Measurements from ENCODE around the gene PGAM2. TPM values are rescaled to one million over a fixed set of nuclear protein-coding genes. Genes with fewer than 3 reads are reported as not detected.

PGAM2 gene
- total RNA-seq, 2 experiments from 2014 or later, result 1.3 to 1.8 TPM

DNA sequence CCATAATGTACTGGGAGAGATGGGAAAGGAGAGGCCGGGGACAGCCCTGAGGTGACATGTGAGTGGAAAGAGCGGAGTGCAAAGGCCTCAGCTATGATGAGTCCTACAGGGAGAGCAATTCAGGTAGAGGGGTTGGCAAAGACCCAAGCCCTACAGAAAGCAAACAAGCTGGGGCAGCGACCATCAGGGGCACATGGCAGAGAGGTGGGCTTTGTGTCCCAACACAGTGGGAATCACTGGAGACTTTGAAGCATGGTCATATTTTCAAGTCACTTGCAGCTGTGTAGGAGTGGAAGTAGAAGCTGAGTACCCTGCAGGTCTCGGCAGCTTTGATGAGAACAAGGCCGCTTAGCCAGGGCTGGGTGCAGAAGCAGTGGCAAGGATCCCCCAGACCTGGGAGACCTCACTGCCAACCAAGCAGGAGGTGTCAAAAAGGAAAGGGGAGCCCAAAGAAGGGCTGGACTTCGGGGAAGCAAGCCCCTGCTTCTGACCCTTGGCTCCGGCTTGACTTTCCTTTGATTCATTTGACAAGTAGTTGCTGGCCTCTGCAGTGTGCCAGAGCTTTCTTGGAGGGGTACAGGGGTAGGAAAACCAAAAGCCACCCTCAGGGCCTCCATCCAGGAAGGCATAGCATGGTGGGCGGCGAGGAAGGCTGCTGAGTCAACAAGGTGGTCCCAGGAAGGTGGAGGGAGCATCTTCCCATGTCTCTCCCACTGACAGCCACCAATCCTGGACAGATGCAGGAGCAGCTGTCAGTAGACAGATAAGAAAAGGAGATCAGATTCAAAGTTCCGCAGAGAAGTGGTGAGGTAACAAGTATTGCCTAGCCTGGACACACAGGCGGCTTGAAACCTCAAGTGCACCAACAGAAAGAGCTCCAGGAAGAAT, 1.9 kb upstream of the PGAM2 start:
- Mint-ChIP-seq H3K36me3 (ENCODE audit: low read depth) (peaks cover 11% of the 10 kb centered on the region), H3K27me3 (no peaks in the 10 kb centered on the region), H3K9me3 (no peaks in the 10 kb centered on the region), H3K4me1 (ENCODE audit: low read depth) (peaks cover 32% of the 10 kb centered on the region), H3K4me3 (no peak overlapping the region), H3K27ac (no peak overlapping the region)
- peak in 1 of 14 experiments; percentile 31 for DNase-seq
- Histone ChIP-seq H3K27me3 (ENCODE audit: control insufficient read depth in 1 of 2, insufficient read depth in 2 of 2, low read length in 2 of 2) (no peaks in the 10 kb centered on the region), H3K4me1 (ENCODE audit: insufficient read depth, low read length) (peaks cover 30% of the 10 kb centered on the region), H3K27ac (ENCODE audit: low read depth in 1 of 2, low read length in 2 of 2) (no peak overlapping the region), H3K9me3 (ENCODE audit: control insufficient read depth in 1 of 2, insufficient read depth in 1 of 2, low read length in 2 of 2) (peaks cover 0 to 6% of the 10 kb centered on the region in 2 experiments), H3K36me3 (ENCODE audit: insufficient read depth, low read length) (peaks cover 3% of the 10 kb centered on the region), H3K4me3 (ENCODE audit: low read length) (no peak overlapping the region)
- intact Hi-C loops (cut with DNase I, micrococcal nuclease), result no loop called here
- ATAC-seq (ENCODE audit: poor library complexity), result no peak
- TF ChIP-seq, protein P1, sequence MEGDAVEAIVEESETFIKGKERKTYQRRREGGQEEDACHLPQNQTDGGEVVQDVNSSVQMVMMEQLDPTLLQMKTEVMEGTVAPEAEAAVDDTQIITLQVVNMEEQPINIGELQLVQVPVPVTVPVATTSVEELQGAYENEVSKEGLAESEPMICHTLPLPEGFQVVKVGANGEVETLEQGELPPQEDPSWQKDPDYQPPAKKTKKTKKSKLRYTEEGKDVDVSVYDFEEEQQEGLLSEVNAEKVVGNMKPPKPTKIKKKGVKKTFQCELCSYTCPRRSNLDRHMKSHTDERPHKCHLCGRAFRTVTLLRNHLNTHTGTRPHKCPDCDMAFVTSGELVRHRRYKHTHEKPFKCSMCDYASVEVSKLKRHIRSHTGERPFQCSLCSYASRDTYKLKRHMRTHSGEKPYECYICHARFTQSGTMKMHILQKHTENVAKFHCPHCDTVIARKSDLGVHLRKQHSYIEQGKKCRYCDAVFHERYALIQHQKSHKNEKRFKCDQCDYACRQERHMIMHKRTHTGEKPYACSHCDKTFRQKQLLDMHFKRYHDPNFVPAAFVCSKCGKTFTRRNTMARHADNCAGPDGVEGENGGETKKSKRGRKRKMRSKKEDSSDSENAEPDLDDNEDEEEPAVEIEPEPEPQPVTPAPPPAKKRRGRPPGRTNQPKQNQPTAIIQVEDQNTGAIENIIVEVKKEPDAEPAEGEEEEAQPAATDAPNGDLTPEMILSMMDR (IDR thresholded peaks at IDR 0.05), result no peak
- CTCF ChIA-PET, result no interaction called here
- POLR2A ChIA-PET, result interaction anchor here (0.7 to 2.4 kb wide), 8 partner anchors 8 to 420 kb away, joined by 3 to 14 read pairs (median 6); partner anchors contain the start of genes DBNL and POLD2

DNA sequence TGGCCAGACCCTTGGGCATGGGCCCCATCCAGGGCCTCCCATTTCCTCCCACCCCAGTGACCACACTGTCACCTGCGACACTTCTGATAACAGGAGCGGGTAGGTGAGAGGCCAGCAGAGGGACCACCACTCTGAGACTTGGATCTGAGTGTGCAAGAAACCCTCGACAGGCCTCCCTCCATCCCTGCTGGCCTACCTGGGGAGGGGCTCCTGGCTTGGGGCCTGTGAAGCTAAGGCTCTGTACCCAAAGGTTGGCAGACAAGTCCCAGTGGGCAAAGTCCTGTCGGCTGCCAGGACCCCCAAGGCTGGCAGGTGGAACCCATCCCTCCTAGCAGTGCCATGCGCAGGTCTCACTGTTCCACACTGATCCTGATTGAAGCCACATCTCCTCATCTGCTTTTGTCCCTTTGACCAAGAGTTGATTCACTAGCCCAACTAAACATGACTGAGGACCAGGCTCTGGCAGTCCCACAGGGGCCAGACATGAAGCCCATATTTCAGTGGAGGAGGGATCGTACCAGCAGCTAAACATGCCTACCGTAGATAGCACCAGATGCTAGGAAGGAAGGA, 1.2 kb upstream of the PGAM2 start:
- ChIA-PET POLR2A (interaction anchor here (0.9 to 2.4 kb wide), 6 partner anchors 9 to 39 kb away, joined by 3 to 9 read pairs (median 6); partner anchors contain the start of gene DBNL), CTCF (interaction anchor here (1.0 kb wide), 1 partner anchor 134 kb away, joined by 3 read pairs; the partner anchor contains the start of gene YKT6)
- H3K27ac Mint-ChIP-seq, result no peak overlapping the region

DNA sequence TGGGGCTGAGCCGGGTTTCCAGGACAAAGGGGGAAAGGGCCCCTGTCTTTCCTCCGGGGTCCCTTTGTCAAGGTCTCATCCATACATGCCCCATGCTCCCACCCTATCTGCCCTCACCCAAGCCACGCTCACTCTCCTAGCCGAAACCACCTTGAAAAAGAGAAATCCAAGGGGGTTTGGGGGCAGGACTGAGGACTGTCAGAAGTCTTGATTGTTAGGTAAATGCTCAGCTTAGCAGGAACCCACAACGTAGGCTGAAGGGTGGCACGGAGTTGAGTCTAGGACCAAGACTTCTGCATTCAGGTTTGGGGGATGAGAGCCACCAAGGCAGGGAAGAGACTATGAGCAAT, 719 bp upstream of the PGAM2 start:
- Mint-ChIP-seq H3K36me3 (ENCODE audit: low read depth) (peaks cover 9% of the 10 kb centered on the region), H3K27me3 (no peaks in the 10 kb centered on the region), H3K27ac (peak overlapping the region; percentile 63), H3K4me1 (ENCODE audit: low read depth) (peaks cover 29% of the 10 kb centered on the region), H3K4me3 (no peak overlapping the region), H3K9me3 (no peaks in the 10 kb centered on the region)
- H3K9me3 ChIP-seq (ENCODE audit: control insufficient read depth in 1 of 2, insufficient read depth in 1 of 2, low read length in 2 of 2), result peaks cover 0 to 6% of the 10 kb centered on the region in 2 experiments
- no peak for DNase-seq
- POLR2A ChIA-PET, result interaction anchor here (0.8 to 2.1 kb wide), 5 partner anchors 14 to 40 kb away, joined by 3 to 9 read pairs (median 5); partner anchors contain the start of gene DBNL
- no peaks in the 10 kb centered on the region for H3K27me3 ChIP-seq (ENCODE audit: control insufficient read depth in 1 of 2, insufficient read depth in 2 of 2, low read length in 2 of 2)
- intact Hi-C loops (cut with DNase I, micrococcal nuclease), result no loop called here
- peaks cover 12% of the 10 kb centered on the region for H3K36me3 ChIP-seq (ENCODE audit: insufficient read depth, low read length)
- H3K27ac ChIP-seq (ENCODE audit: low read depth in 1 of 2, low read length in 2 of 2), result no peak overlapping the region
- no peak for ATAC-seq (ENCODE audit: poor library complexity)
- CTCF ChIA-PET, result interaction anchor here (1.0 kb wide), 1 partner anchor 135 kb away, joined by 3 read pairs; the partner anchor contains the start of gene YKT6
- H3K4me3 ChIP-seq (ENCODE audit: low read length), result no peak overlapping the region
- peaks cover 29% of the 10 kb centered on the region for H3K4me1 ChIP-seq (ENCODE audit: insufficient read depth, low read length)
- TF ChIP-seq, protein P1 (IDR thresholded peaks at IDR 0.05), result no peak

More for the DNA sequence above, 1.2 kb upstream of the PGAM2 start:
- Histone ChIP-seq H3K4me1 (ENCODE audit: insufficient read depth, low read length) (peaks cover 29% of the 10 kb centered on the region), H3K4me3 (ENCODE audit: low read length) (no peak overlapping the region), H3K27ac (ENCODE audit: low read depth in 1 of 2, low read length in 2 of 2) (no peak overlapping the region), H3K9me3 (ENCODE audit: control insufficient read depth in 1 of 2, insufficient read depth in 1 of 2, low read length in 2 of 2) (peaks cover 0 to 6% of the 10 kb centered on the region in 2 experiments), H3K36me3 (ENCODE audit: insufficient read depth, low read length) (peaks cover 8% of the 10 kb centered on the region), H3K27me3 (ENCODE audit: control insufficient read depth in 1 of 2, insufficient read depth in 2 of 2, low read length in 2 of 2) (no peaks in the 10 kb centered on the region)
- DNase-seq (peak in 1 of 14 experiments; percentile 35), ATAC-seq (ENCODE audit: poor library complexity) (no peak)
- Mint-ChIP-seq H3K27me3 (no peaks in the 10 kb centered on the region), H3K9me3 (no peaks in the 10 kb centered on the region), H3K4me1 (ENCODE audit: low read depth) (peaks cover 29% of the 10 kb centered on the region), H3K36me3 (ENCODE audit: low read depth) (peaks cover 8% of the 10 kb centered on the region), H3K4me3 (no peak overlapping the region)
- intact Hi-C loops (cut with DNase I, micrococcal nuclease), result no loop called here
- TF ChIP-seq, protein P1 (IDR thresholded peaks at IDR 0.05), result no peak
